Mononuclear cell (primary cell): ENCODE results near the gene PPM1B. TPM values are rescaled to one million over a fixed set of nuclear protein-coding genes. Genes with fewer than 3 reads are reported as not detected.

Experiments used
- H3K27me3 ChIP-seq: 2 replicates; pipeline ENCODE4 v1.6.0; 2011; ENCODE audit warnings: low read length, control low read depth; ENCODE audit not compliant: insufficient read depth
- H3K4me1 ChIP-seq: 2 replicates; pipeline ENCODE4 v1.5.1; 2011; ENCODE audit warnings: mild to moderate bottlenecking, low read length, control low read depth; ENCODE audit not compliant: insufficient read depth
- H3K4me3 ChIP-seq: 2 replicates; pipeline ENCODE4 v1.5.1; 2011; ENCODE audit warnings: mild to moderate bottlenecking, low read length, moderate library complexity
- H3K9me3 ChIP-seq: 2 replicates; pipeline ENCODE4 v1.5.1; 2011; ENCODE audit warnings: low read depth, mild to moderate bottlenecking, control low read depth, low read length
- total RNA-seq: library from RNA; depleted of rRNA; stranded (reverse); fragments of >200 nt; gene quantifications from one replicate; pipeline ENCODE4 v1.2.3, GENCODE V29; 2012

PPM1B gene
- total RNA-seq, 1 donor = 112 TPM

- H3K9me3 ChIP-seq = no peaks in the 10 kb centered on the region
- H3K4me1 ChIP-seq = no peaks in the 10 kb centered on the region
- no peaks in the 10 kb centered on the region for H3K27me3 ChIP-seq
- H3K4me3 ChIP-seq = no peak overlapping the region
Measured at GRCh38 chr2:44275927-44276303, 107.2 kb downstream of the PPM1B start.

- Histone ChIP-seq H3K27me3 (no peaks in the 10 kb centered on the region), H3K4me3 (no peak overlapping the region), H3K4me1 (no peaks in the 10 kb centered on the region), H3K9me3 (no peaks in the 10 kb centered on the region)
Measured at GRCh38 chr2:44277541-44277940, 108.9 kb downstream of the PPM1B start.

GRCh38 chr2:44280869-44281268 is 112.2 kb downstream of the PPM1B start:
- Histone ChIP-seq H3K27me3 (no peaks in the 10 kb centered on the region), H3K9me3 (no peaks in the 10 kb centered on the region), H3K4me1 (no peaks in the 10 kb centered on the region), H3K4me3 (no peak overlapping the region)

Other genes starting within 250 kb of the PPM1B start
- gene LRPPRC, start 172.9 kb upstream of the PPM1B start, total RNA-seq = 57.8 TPM
- 1.5 TPM for gene SLC3A1, start 106.6 kb downstream of the PPM1B start, total RNA-seq
- 19.4 TPM for gene PREPL, start 192.6 kb downstream of the PPM1B start, total RNA-seq
- 13.9 TPM for gene CAMKMT, start 193.1 kb downstream of the PPM1B start, total RNA-seq